Measurements from ENCODE around the gene CD151.

- TF ChIP-seq POLR2A (IDR thresholded peaks at IDR 0.05; ENCODE audit: low read depth, low read length) (no peak), TAF1 (IDR thresholded peaks at IDR 0.05; ENCODE audit: borderline replicate concordance, low read depth, low read length) (no peak)
Measured at GRCh38 chr11:792535-792821, 40.3 kb upstream of the CD151 start.
